ELF-1 (cell line): ENCODE results near the gene CDC42BPA.

Experiments used
- DNase-seq: peaks from one replicate; pipeline ENCODE4 v3.0.0-alpha.2; 2016; ENCODE audit warnings: low read depth, low spot score

CDC42BPA gene

DNA sequence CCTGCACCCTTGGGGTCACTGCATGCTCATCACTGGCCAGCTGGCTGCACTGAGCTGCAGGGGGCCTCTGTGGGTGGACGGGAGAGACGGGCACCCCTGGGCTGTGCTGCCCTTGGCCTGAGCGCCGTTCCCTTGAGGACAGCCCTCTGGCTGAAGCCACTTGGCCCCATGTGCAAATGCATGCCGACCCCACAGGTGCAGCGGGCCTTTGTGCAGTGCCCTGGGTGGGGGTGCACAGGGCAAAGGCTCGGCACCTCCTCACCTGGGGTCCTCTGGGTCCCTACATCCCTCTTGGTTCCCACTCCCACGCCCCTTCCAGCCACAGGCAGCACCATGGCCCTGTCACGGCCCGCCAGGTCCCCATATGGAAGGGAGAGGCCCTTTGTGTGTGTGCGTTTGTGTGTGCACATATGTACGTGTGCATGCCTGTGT, 336.9 kb downstream of the CDC42BPA start:
- DNase-seq: no peak

DNA sequence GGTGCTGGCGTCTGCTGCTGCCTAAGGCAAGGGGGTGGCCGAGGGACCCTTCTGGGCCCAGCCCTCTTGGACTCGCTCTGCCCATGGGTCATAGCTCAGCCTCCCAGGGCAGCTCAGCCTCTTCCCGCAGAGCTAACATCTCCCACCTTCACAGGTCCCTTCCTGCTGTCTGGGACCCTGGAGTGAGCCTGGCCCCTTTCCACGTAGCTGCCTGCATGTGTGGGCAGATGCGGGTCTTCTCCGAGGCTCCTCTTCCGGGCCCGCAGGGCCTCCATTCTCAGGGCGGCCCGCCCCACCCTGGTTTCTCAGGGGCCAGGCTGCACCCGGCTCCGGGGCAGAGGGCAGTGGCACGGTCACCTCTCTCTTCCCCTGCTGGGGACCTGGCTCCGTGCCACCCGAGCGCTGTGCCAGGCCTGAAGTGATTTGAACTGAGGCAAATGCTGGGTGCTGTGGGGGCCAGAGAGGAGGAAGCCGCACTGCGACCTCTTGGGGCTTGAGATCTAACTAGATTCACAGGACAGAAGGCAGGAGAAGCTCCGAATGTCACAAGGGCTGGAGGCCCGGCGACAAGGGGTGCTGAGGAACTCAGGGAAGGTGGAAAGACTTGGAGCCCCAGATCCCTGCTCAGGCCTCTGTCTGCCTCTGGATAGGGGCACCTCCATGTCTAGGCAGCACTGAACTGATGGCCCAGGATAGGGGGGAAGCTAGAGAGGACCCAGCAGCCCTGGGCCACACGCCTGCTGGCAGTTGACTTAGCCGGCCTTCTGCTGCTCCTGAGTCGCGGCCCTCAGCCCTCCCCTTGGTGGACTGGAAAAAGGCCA, 337.5 kb downstream of the CDC42BPA start:
- DNase-seq: no peak

DNA sequence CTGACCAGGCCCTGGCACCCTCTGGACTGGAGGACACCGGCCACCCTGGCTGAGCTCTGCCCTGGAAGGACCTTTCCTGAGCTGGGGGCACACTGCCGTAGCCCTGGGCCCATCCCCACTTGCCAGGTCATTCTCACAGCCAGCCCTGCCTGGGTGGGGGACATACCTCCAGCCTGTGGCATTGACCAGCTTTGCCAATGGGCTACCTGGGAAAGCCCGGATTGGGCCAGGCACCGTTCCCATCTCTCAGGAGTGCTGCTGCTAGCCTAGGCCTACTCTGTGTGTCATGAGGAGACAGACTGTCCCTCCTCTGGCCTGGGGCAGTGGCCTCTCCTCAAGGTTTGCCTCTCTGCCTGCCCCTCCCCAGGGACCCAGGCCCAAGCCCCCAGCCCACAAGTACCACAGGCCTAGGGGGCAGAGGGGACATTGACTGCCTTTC, 338.2 kb downstream of the CDC42BPA start:
- DNase-seq: no peak

DNA sequence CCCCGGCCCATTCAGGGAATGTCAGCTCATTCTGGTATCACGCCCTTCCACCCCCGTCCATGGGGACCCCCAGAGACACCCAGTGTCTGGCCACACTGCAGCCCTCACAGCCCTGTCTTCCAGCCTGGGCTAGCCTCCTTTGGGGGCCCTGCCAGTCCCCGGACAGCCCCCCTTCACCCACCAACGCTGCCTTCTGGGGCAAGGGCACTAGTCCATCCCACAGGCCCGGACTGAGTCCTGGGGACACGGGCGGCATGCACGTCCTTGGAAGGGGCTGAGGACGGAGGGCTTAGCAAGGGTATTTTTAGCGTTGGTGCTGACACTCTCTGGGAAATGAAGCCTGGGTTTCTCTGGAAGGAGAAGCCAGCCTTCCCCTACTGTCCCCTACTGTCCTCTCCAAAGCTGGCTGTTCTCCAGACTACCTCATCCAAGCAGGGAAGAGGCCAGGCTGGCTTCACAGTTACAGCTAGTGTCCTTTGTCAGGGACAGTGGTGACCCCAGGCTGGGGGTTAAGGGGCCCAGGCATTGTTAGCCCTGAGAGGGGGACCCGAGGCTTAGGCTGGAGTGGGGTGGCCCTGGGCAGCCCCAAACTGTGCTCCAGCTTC, 338.7 kb downstream of the CDC42BPA start:
- no peak for DNase-seq

DNA sequence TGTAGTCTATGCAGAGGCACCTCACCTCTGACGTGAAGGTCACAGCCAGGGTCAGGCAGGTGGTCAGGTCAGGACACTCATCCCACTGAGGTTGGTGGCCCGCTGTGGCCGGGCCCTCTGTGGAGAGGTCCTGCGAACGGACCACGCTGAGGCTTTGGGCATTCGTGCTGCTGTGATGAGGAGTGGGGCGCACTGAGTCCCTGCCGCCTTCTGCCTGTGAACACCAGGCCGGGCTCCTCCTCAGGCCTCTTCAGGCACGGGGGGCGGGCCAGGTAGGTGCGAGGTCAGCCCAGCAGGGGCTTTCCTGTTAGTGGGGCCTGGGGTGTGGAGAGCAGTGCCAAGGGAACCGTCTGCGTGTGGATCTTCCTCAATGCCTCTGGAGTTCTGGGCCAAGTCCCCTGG, 339.2 kb downstream of the CDC42BPA start:
- DNase-seq: no peak

DNA sequence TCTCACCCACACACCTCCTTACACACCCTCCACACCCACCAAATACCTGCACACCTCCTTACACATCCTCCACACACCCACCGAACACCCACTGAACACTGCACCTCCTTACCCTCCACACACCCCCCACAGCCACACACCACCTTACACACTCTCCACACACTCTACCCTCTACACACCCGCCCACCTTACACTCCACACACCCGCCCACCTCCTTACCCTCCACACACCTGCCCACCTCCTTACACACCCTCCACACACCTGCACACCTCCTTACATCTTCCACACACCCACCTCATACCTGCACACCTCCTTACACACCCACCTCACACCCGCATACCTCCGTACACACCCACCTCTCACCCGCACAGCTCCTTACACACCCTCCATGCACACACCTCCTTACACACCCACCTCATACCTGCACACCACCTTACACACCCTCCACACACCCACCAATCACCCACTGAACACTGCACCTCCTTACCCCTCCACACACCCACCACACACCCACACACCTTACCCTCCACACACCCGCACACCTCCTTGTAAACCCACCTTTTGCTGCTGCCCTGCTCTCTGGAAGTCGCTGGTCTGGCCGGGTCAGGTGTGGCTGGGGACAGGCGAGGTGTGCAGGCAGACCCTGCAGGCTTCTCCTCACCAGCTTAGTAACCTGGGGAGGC, 339.7 kb downstream of the CDC42BPA start:
- DNase-seq: no peak

DNA sequence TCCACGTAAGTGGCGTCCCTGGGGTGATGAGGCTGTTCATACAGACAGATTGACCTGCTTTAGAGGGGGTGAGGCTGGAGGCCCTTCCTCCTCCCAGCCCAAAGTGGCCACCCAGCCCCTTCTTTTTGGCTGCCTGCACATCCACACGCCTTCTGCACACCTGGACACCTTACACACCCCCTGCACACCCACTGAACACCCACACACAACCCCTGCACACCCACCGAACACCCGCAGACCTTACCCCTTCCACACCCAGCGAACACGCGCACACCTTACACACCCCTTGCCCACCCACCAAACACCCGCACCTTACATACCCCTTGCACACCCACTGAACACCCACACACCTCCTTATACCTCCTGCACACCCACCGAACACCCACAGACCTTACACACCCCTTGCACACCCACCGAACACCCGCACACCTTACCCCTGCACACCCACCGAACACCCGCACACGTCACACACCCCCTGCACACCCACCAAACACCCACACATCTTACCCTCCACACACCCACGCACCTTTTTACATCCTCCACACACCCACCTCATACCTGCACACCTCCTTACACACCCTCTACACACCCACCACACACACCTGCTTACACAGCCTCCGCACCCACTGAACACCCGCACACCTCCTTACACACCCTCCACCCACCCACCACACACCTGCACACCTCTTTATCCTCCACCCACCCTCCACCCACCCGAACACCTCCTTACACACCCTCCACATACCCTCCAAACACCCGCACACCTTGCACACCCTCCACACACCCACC, 340.5 kb downstream of the CDC42BPA start:
- no peak for DNase-seq

DNA sequence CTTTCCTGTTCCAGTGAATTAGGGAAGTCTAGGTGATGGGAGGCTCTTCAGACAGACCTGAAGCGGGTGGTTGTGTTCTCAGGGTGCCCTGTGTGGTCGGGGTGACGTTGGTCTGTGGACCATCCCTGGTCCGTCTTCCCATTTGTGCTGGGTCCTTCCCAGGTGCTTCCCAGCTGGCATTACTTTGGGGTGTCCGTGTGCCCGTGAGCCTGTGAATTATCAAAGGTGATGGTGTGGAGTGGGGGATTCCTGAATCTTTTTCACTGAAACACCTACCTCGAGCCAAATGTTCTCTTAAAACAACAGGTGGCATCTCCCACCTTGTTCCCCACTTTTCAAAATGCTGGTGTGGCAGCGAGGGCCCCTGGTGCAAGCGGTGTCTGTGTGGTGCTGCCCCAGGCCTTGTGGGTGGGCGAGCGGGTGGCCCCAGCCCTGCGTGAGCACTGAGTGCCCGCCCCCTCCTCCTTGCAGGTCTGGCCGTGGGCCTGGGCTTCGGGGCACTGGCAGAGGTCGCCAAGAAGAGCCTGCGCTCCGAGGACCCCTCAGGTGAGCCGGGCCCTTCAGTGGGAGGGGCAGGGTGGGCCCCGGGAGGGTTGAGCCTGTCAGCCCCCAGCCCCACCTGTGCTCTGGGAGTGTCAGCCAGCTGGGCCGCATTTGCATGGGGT, 341.2 kb downstream of the CDC42BPA start:
- DNase-seq: no peak

DNA sequence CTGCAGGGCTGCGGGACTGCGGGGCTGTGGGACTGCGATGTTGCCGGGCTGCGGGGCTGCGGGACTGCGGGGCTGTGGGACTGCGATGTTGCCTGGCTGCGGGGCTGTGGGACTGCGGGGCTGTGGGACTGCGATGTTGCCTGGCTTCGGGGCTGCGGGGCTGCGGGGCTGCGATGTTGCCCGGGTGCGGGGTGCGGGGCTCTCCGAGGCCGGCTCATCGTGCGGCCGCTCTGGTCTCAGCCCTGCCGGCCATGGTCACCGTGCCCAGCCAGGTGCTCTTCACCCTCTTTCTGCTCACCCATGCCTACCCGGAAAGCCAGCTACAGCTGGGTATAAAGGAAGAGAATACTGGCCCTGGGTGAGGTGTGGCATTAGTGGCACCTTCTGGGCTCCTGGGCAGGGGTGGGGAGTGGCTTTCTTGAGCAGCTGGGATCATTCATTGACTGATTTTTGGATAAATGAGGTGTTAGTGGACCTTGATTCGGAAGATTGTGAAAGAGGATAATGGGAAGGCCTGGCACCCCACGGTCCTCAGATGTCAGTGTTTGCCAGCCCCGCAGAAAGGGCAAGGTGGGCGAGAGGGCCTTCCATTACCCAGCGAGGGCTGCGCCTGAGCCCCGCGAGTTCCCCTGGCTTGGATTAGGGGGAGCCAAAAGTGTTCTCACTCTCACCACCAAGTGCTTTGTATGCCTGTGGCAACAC, 341.9 kb downstream of the CDC42BPA start:
- DNase-seq: no peak

DNA sequence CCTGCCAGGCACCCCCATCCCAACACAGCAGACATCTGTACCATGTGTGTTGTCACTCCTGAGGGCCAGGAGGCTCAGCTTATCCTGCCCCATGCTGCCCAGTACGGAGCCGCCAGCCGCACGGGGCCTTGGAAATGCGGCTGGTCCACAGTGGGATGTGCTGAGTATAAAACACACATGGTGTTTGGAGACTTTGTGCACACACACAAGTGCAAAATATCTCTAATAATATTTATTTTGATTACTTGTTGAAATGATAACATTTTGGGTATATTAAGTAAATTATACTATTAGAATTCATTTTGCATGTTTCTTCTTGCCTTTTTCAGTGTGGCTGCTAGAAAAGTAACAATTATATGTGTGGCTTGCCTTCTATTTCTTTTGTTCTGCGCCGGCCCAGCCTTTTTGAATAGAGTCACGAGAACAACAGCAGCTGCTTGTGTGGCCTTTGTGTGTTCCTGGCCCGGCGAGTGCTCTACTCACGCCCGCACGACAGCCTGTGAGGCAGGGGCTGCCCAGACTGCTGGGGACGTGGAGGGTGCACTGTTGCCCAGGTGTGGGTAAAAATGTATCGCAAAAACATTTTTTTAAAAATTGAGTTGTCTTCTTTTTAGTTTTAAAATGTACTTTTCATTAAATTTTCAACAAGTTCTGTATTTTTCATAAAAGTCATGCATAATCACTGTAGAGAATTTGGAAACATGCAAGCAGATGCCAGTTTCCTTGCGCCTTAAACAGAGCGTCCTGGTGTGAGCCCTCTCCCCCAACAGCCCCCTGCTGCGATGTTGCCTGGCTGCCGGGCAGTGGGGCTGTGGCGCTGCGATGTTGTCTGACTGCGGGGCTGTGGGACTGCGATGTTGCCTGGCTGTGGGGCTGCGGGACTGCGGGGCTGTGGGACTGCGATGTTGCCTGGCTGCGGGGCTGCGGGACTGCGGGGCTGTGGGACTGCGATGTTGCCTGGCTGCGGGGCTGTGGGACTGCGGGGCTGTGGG, 342.7 kb downstream of the CDC42BPA start:
- DNase-seq: peak; percentile 36

DNA sequence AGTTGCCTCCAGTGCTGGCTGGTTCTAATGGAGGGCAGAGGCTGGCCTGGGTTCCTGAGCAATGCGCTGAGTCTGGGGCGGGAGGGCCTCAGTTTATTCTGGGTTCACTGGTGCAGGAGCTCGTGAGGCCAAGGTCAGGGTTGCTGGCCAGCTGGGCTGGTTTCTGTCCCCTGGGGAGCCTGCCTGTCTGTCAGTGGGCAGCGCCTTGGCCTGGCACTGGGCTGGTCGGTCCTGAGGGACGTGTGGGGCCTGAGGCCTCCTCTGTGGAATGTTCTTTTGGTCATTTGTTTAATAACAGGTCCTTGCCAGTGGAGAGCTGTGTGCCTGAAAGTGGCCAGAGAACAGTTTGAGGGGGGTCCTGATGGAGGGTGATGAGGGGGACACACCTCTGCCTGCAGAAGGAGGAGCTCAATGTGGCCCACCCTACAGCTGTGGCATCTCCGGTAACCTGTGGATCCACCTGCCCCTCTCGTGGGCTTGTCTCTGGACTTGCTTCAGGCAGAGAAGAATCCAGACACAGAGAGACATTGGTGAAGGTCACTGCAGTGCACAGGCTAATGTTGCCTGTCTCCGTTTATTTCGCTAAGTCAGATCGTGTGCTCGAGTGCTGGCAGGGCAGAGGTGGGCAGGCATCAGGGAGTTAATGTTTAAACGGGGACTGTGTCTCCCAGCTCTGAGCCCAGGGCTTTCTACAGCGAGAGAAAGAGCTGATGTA, 343.6 kb downstream of the CDC42BPA start:
- no peak for DNase-seq

DNA sequence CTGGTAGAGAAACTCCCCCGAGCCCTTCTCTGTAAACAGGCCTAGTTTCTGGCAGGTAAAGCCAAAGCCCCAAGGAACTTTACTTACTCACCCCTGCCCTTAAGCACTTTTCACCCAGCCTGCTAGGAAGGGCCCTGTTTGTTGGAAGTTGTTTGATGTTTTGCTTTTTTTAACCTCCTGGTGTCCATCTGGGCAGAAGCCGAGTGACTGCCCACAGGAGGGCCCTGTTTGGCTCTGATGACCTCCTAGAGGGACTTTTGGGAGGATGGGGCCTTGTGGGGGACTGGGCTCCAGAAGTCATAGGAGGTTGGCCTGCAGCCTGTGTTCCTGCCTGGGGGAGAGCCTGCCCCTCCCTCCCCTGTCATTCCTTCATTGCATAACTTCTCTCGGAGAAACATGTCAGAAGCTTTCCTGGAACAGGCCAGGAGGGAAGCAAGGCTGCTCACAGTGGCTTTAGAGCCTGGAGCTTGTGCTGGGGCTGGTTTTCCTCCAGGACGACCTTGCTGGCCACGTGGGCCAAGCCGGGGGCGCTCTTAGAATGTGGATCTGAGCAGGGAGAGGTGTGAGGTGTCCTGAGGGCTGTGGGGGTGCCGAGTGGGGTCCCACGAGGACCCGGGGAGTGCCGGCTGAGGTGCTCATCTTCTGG, 344.3 kb downstream of the CDC42BPA start:
- DNase-seq: peak; percentile 83

DNA sequence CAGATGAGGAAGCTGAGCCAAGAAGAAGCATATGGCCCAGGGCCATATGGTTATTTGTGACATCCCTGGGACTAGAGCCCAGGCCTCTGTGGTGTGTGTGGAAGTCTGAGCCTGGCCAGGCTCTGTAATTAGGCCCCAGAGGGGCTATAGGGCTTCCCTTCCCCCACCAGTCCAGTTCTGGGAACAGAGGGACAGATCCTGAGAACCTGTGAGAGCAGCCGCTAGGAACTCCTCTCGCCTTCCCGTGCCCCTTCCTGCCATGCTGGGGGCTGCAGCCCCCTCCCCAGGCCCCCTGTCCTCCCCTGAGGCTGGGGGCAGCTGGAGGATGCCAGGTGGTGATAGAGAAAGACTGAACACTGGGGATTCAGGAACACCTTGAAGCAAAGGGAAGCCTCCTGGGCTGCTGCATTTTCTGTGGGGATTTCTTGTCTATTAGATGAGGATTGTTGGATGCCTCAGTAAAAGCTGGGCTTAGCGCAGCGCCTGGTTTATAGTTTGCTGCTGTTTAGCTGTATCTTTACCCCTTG, 344.9 kb downstream of the CDC42BPA start:
- DNase-seq: peak; percentile 87

DNA sequence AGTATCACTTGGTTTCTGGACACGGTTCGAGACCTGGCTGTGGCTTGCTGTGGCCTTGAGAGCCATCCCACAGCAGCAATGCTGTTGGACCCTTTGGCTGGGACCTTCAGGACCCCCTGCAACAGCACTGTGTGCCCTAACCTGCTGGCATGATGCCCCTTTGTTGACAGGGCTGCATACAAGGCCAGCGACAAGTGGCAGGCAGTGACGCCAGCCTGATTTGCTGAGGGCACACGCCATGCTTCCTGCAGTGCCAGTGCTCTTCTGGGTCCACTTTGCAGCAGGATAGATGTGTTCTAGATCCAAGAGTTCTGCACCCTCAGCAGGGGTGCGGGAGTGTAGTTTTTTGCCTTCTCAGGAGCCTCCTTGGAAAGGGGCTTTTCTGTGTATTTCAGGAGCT, 345.4 kb downstream of the CDC42BPA start:
- DNase-seq: no peak

DNA sequence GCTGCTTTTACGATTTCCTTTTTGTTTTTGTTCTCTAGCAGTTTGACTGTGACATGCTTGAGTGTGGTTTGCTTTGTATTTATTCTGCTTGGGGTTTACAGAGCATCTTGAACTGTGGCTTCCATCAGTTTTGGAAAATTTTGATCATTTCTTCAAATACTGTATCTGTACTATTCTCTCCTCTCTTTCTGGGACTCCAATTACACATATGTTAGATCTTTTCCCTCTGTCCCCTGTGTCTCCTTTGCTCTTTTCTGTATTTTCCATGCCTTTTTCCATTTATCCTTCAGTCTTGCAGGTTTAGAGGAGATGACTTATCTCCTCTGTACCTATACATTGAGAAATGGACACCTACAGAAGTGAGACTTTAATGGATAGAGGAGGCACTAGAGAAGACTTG, 346.5 kb downstream of the CDC42BPA start:
- DNase-seq: no peak

DNA sequence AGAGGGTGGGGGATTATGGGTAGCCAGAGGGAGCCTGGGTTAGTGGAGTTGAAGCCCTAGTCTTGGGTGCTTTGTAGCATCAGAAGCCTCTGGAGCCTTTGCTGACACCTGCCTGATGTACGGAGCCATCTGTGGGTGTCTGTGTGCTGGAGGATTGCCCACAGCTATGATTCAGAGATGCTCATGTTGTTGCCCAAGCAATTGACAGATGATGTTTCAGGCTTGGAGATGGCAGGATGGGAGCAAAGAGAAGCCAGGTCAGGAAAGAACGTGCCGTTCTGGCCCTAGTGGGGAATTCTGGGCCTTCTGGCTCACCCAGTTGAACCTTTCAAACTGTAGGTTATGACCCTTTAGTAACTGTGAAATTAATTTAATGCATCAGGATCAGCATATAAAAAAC, 350.6 kb downstream of the CDC42BPA start:
- no peak for DNase-seq

DNA sequence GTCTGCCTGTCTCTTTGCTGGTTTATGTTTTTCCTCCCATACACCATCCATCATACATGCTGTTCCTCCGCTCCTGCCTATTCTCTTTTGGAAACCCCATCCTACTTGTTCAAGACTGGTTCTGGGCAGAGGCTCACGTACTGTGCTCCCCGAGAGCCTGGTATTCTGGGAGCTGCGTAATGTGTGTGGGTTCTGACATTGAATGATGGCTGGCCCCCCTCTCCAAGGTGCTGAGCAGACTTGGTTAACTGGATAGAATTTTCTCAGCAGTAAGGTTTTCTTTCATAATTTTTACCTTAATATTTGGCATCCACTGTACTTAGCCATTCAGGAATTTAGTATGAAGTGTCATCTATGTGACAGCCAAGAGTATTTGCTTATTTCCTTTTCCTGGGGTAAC, 351.6 kb downstream of the CDC42BPA start:
- no peak for DNase-seq
